Measurements from ENCODE around the gene FBL. TPM values are rescaled to one million over a fixed set of nuclear protein-coding genes. Genes with fewer than 3 reads are reported as not detected.
A peak's percentile ranks its signal among the peaks of the same experiment; 100 is the strongest.
"Not testable (repeated sequence)": the region's sequence is repeated elsewhere in the genome, so short reads cannot be mapped to it uniquely, and the experiment has no call there.

The FBL gene
- total RNA-seq, 1 experiment from 2014 or later, result 502 TPM

DNA sequence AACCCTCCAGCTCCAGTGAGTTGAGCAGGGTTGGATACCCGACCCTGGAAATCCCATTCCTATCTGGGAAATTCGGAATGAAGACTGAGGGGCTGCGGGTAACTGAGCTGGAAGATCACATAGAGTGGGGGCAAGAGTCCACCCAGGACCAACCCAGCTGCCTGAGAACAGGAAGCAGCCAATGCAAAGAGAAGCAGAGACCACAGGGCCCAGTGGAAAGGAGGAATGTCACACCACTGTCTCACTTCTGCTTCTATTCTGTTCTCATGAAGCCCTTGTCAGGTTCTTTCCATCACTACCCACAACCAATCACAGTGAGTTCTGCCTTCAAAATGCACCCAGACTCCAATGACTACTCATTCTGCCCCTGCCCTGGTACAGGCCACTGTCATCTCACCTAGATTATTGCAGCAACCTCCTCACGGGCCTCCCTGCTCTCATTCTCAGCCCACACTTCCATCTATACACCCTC is 27.5 kb downstream of the FBL start:
- no TSS peak for BruUV-seq (replicated peaks)
- no peak overlapping the region for H3K4me3 Mint-ChIP-seq (ENCODE audit: unreplicated experiment)
- TF ChIP-seq, protein P1, sequence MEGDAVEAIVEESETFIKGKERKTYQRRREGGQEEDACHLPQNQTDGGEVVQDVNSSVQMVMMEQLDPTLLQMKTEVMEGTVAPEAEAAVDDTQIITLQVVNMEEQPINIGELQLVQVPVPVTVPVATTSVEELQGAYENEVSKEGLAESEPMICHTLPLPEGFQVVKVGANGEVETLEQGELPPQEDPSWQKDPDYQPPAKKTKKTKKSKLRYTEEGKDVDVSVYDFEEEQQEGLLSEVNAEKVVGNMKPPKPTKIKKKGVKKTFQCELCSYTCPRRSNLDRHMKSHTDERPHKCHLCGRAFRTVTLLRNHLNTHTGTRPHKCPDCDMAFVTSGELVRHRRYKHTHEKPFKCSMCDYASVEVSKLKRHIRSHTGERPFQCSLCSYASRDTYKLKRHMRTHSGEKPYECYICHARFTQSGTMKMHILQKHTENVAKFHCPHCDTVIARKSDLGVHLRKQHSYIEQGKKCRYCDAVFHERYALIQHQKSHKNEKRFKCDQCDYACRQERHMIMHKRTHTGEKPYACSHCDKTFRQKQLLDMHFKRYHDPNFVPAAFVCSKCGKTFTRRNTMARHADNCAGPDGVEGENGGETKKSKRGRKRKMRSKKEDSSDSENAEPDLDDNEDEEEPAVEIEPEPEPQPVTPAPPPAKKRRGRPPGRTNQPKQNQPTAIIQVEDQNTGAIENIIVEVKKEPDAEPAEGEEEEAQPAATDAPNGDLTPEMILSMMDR (IDR thresholded peaks at IDR 0.05; ENCODE audit: unreplicated experiment), result no peak
- ChIA-PET POLR2A (no interaction called here), CTCF (no interaction called here)
- no peaks in the 10 kb centered on the region for H3K9me3 Mint-ChIP-seq (ENCODE audit: unreplicated experiment)
- H3K27ac Mint-ChIP-seq (ENCODE audit: low read depth, unreplicated experiment), result no peak overlapping the region
- no peaks in the 10 kb centered on the region for H3K27me3 Mint-ChIP-seq (ENCODE audit: insufficient read depth, unreplicated experiment)
- H3K4me1 Mint-ChIP-seq (ENCODE audit: insufficient read depth, unreplicated experiment), result no peaks in the 10 kb centered on the region
- DNase-seq (ENCODE audit: unreplicated experiment), result no peak
- intact Hi-C loops (cut with micrococcal nuclease), result no loop called here
- H3K36me3 Mint-ChIP-seq (ENCODE audit: insufficient read depth, unreplicated experiment), result no peaks in the 10 kb centered on the region

DNA sequence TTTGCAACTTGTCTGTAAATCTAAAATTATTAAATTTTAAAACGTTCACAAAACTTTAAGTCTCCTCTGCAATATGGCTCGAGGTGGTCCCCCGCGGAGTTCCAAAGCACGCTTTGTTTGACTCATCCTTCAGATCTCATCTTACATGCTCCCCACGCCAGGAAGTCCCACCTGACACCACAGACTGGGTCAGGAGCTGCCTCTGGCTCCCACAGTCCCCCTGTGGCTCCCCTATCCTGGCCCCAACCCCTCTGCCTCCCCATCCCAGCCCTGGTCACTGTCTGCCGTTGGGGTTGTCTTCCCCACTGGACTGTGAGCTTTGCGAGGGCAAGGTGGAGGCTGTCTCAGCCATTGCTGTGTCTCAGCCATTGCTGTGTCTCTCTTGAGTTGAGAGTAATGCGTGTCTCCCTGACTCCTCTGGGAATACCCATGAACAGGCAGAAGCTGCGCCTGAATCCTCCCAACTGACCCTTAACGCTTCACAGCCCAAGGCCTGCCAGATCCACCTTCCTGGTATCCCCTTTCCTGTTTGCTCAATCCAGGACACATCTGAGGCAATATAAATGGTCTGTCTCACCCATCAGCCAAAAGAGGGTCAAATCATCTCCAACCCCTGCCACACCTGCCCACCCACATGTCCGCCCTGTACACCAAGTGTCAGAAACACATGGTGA is 28.2 kb downstream of the FBL start:
- H3K36me3 Mint-ChIP-seq (ENCODE audit: insufficient read depth, unreplicated experiment), result no peaks in the 10 kb centered on the region

DNA sequence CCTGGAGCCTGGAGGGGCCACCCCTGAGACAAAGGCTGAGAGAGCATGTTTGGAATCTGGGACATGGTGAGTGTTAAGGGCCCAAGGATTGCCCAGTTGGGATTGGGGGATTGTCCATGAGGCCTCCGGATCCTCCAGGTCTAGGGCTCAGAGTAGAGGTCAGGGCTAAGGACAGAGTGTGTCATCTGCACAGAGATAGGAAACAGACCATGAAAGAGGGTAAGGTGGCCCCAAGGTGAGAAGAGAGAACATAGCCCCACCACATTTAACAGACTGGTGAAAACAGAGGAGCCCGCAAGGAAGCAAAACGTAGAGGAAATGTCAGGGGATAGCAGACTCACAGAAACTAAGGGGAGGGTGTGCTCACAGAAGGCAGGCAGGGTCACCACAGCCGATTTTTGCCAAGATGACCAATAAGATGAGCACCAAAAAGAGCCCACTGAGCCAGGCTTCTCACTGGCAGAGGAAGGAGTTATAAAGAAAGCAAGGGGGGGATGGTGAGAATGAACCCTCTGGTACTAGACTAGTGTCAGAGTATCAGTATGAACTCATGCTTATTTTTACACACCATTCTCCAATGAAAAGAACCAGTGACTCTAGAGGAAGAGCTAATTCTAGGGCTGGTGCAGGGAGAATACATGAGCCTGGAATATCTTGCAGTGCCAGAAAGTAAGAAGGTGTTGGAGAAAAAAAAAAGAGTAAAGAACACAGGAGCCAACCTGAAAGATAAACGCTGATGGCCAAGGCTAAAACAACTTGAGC is 29.7 kb downstream of the FBL start:
- ChIA-PET CTCF (no interaction called here), POLR2A (no interaction called here)
- TF ChIP-seq, protein P1 (IDR thresholded peaks at IDR 0.05; ENCODE audit: unreplicated experiment), result no peak
- H3K27me3 Mint-ChIP-seq (ENCODE audit: insufficient read depth, unreplicated experiment), result no peaks in the 10 kb centered on the region
- intact Hi-C loops (cut with micrococcal nuclease), result no loop called here
- no peak for DNase-seq (ENCODE audit: unreplicated experiment)
- no peaks in the 10 kb centered on the region for H3K36me3 Mint-ChIP-seq (ENCODE audit: insufficient read depth, unreplicated experiment)
- no peaks in the 10 kb centered on the region for H3K9me3 Mint-ChIP-seq (ENCODE audit: unreplicated experiment)
- no peaks in the 10 kb centered on the region for H3K4me1 Mint-ChIP-seq (ENCODE audit: insufficient read depth, unreplicated experiment)
- H3K4me3 Mint-ChIP-seq (ENCODE audit: unreplicated experiment), result no peak overlapping the region
- BruUV-seq (replicated peaks), result no TSS peak
- no peak overlapping the region for H3K27ac Mint-ChIP-seq (ENCODE audit: low read depth, unreplicated experiment)

More for the DNA sequence above, 28.2 kb downstream of the FBL start:
- TF ChIP-seq, protein P1 (IDR thresholded peaks at IDR 0.05; ENCODE audit: unreplicated experiment), result no peak
- no peak for DNase-seq (ENCODE audit: unreplicated experiment)
- intact Hi-C loops (cut with micrococcal nuclease), result no loop called here
- CTCF ChIA-PET, result no interaction called here
- no peaks in the 10 kb centered on the region for H3K9me3 Mint-ChIP-seq (ENCODE audit: unreplicated experiment)
- POLR2A ChIA-PET, result no interaction called here
- BruUV-seq (replicated peaks), result no TSS peak
- no peaks in the 10 kb centered on the region for H3K27me3 Mint-ChIP-seq (ENCODE audit: insufficient read depth, unreplicated experiment)
- no peak overlapping the region for H3K4me3 Mint-ChIP-seq (ENCODE audit: unreplicated experiment)
- no peak overlapping the region for H3K27ac Mint-ChIP-seq (ENCODE audit: low read depth, unreplicated experiment)
- H3K4me1 Mint-ChIP-seq (ENCODE audit: insufficient read depth, unreplicated experiment), result no peaks in the 10 kb centered on the region

DNA sequence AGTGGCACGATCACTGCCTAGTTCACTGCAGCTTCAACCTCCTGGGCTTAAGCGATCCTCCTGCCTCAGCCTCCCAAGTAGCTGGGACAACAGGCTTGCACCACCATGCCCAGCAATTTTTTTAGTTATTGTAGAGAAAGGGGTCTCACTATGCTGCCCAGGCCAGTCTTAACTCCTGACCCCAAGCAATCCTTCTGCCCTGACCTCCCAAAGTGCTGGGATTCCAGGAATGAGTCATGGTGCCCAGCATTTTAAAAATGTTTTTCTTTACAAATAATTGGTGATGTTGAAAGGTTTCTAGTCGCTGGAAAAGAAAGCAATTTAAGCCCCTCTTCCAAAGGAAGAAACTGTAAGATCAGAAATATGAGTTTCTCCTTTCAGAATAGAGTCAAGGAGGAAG is 31.6 kb downstream of the FBL start:
- no TSS peak for BruUV-seq (replicated peaks)
- ChIA-PET POLR2A (interaction anchor here (0.7 to 1.1 kb wide), 2 partner anchors 19 to 20 kb away, joined by 3 to 4 read pairs; partner anchors contain the start of gene DYRK1B), CTCF (no interaction called here)
- peak; percentile 21 for DNase-seq (ENCODE audit: unreplicated experiment)
- Mint-ChIP-seq H3K9me3 (ENCODE audit: unreplicated experiment) (no peaks in the 10 kb centered on the region), H3K27me3 (ENCODE audit: insufficient read depth, unreplicated experiment) (no peaks in the 10 kb centered on the region), H3K36me3 (ENCODE audit: insufficient read depth, unreplicated experiment) (no peaks in the 10 kb centered on the region), H3K4me3 (ENCODE audit: unreplicated experiment) (no peak overlapping the region), H3K27ac (ENCODE audit: low read depth, unreplicated experiment) (no peak overlapping the region), H3K4me1 (ENCODE audit: insufficient read depth, unreplicated experiment) (no peaks in the 10 kb centered on the region)
- TF ChIP-seq, protein P1 (IDR thresholded peaks at IDR 0.05; ENCODE audit: unreplicated experiment), result no peak
- intact Hi-C loops (cut with micrococcal nuclease), result no loop called here

DNA sequence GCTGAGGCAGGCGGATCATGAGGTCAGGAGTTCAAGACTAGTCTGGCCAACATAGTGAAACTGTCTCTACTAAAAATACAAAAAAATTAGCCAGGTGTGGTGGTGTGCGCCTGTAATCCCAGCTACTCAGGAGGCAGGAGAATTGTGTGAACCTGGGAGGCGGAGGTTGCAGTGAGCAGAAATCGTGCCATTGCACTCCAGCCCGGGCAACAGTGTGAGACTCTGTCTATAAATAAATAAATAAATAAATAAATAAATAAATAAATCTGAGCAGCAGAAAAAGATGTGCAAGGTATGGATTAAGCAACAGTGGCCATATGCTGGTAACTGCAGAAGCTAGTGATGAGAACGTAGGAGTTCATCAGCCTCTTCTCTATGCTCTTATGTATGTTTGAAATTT is 32.1 kb downstream of the FBL start:
- H3K36me3 Mint-ChIP-seq (ENCODE audit: insufficient read depth, unreplicated experiment), result not testable (repeated sequence)
- CTCF ChIA-PET, result interaction anchor here (0.6 kb wide), 2 partner anchors 37 to 1522 kb away, joined by 3 read pairs; no protein-coding TSS in a partner anchor

More for the DNA sequence above, 32.1 kb downstream of the FBL start:
- H3K4me1 Mint-ChIP-seq (ENCODE audit: insufficient read depth, unreplicated experiment); intact Hi-C loops (cut with micrococcal nuclease); H3K27me3 Mint-ChIP-seq (ENCODE audit: insufficient read depth, unreplicated experiment); H3K9me3 Mint-ChIP-seq (ENCODE audit: unreplicated experiment); H3K27ac Mint-ChIP-seq (ENCODE audit: low read depth, unreplicated experiment); H3K4me3 Mint-ChIP-seq (ENCODE audit: unreplicated experiment); DNase-seq (ENCODE audit: unreplicated experiment); BruUV-seq (replicated peaks): not testable (repeated sequence)
- POLR2A ChIA-PET, result interaction anchor here (1.1 kb wide), 1 partner anchor 19 kb away, joined by 3 read pairs; no protein-coding TSS in a partner anchor

Measured in MCF 10A (cell line).